GM19035 (cell line): ENCODE measurements around the gene SGTA.

Experiments used
- ATAC-seq: cut with Tn5 transposase; IDR thresholded peaks from one replicate; pipeline ENCODE4 v1.9.1; 2021; ENCODE audit not compliant: unreplicated experiment

SGTA gene

DNA sequence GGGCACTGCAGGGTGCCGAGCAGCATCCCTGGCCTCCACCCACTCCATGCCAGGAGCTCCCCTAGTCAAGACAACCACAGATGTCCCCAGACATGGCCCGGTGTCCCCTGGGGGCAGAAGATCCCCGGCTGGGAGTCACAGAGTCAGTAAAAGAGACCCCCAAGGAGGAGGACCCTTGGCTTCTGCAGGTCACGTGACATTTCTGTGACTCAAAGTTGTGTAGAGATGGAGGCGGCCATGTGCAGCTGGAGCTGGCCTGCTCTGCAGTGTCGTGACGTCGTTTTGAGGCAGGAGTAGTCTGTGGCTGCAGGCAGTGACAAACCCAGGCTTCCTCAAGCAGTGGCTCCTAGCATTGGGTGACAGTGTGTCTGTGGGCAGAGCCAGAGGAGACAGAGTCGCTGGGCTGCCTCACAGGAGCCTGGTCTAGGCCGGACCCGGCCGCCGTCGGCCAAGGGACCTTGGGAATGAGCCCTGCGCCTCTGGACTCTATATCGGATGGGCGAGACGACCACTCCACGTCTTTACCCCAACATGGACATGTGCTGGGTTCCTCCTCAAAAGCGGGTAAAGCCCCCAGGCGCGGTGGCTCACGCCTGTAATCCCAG is 54.2 kb downstream of the SGTA start:
- no peak for ATAC-seq

DNA sequence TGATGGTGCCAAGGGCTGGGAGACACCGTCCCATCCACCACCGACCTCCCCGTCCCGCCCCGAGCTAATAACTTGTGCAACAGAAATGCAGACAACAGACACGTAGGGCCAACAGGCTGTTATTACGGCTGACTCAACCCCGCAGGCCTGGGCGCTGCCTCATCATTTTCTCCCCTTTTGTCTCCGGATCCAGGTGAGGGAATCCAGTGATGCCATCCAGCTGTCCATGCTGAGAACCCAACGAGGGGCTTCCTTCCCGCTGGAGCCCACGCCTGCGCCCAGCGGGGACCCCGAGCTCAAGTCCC is 55.5 kb downstream of the SGTA start:
- no peak for ATAC-seq

- no peak for ATAC-seq
These were observed 56.0 kb downstream of the SGTA start for GRCh38 chr19:2726904-2727639.

- ATAC-seq: no peak
These were observed 56.8 kb downstream of the SGTA start for GRCh38 chr19:2726160-2726855.

DNA sequence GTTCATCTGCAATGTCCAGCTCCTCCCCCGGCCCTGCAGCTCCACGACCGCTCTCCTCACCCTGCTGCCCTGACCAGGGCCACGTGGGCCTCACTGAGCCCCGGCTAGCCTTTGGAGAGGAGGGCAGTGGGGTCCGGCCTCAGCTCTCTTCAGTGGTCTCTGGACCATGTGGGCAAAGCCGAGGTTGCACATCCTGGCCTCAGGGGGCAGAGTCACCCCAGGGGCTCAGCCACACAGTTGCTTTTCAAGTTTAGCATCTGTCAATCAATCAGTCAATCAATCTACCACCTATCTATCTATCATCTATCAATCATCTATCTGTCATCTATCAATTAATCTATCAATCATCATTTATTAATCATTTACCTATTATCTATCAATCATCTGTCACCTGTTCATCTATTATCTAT is 58.9 kb downstream of the SGTA start:
- ATAC-seq: no peak

DNA sequence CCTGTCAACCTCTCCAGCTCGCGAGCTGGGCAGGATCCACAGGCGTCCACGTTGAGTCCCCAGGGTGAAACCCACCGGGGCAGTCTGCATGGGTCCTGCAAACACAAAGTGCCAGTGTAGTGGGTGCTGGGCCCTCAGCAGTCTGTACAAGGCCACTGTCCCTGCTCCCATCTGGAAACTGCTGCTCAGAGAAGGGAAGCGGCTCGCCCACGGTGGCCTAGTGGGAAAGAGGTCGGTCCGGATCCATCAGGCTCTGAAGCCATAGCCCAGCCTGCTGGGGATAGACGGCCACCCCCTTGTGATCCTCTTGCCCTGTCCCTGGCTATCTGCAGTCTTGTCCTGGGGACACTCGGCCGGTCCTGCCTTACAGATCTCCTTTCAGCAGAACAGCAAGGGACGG is 59.3 kb downstream of the SGTA start:
- ATAC-seq: no peak

DNA sequence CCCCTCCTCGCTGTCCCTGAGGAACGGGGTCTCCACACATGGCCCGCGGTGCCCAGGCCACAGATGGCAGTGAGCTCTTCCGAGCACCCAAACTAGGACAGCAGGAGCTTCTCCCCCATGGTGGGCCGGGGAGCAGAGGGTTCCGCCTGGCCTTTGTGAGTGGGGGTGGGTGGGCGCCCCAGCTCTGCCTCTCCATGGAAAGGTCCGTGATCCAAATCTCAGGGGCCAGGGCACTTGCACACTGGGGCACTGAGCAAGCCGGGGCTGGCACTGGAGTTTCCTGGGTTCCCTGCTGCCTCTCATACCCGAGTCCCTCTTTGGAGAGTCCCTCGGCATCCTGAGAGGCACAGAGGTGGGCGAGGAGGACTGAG is 59.7 kb downstream of the SGTA start:
- ATAC-seq: no peak

DNA sequence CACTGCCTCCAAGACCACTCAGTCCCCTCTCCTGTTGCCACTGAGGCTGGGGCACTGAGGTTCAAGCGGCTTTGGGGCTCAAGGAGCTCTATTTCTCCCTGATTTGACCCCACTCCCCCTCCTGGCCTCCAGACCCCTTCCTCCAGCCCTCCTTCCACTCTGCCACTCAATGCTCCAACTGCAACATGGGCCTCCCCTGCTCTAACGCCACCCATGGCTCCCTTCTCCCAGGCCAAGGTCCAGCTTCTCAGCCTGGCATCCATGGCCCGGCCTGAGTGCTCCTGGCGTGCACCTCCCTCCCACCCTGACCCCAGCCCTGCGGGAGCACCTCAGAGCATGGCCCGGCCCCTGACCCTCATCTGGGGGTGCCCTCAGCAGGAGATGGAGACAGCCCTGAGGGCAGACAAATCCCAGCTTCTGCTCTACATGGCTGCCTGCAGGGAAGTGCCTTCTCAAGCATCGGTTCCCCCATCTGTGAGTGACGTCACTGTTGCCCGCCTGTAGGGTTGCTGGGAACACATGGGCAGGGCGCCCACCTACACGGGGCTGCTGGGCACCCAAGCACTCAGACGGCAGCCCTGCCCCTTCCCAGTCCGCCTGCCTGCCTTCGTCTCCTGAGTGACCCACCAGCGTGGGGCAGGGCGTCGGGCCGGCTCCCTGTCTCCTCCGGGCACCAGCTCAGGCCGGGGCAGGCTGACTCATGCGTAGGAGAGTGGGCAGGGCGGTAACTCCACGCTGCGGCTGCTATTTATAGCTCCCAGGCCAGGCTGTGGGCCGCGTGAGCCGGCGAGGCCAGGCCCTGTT is 60.3 kb downstream of the SGTA start:
- ATAC-seq: no peak

- no peak for ATAC-seq
These were observed 61.2 kb downstream of the SGTA start for GRCh38 chr19:2721570-2722540.

DNA sequence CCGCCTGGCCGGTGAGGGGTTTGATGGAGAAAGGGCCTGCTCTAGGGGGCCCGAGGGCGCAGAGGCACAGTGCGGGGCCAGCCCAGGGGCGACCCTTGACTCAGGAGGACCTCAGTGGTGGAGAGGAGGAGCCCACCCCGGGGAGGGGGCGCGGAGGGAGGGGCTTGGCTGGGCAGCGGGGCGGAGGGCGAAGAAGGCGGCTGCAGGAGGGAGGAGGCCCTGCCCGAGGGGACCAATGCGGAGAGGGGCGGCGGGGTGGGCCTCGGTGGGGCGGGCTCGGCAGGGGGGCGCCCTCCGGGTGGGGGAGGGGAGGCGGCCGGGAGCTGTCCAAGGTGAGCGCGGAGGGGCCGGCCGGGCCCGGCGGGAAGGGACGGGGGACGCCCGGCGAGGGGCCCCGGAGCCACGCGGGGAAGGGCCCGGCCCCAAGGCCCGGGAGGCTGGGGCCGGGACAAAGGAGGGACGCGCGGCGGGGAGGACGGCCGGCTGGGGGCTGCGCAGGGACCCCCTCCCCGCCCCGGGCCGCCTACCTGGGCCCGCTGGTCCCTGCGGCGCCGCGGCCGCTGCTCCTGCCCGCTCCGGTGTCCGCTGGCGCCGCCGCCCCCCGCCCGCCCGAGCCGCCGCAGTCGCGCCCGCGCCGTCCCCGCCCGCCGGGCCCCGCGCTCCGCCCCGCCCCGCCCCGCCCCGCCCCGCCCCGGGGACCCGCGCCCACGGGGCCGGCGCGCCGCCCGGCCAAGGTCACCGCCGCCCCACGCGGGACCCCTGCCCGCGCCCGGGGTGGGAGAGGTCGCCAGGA is 62.1 kb downstream of the SGTA start, which contains the start of gene DIRAS1:
TSS of gene DIRAS1 (minus strand) at position 596 of the 793 bp plus-strand sequence. CDS start 3,566 bp downstream, outside the sequence.
- no peak for ATAC-seq

DNA sequence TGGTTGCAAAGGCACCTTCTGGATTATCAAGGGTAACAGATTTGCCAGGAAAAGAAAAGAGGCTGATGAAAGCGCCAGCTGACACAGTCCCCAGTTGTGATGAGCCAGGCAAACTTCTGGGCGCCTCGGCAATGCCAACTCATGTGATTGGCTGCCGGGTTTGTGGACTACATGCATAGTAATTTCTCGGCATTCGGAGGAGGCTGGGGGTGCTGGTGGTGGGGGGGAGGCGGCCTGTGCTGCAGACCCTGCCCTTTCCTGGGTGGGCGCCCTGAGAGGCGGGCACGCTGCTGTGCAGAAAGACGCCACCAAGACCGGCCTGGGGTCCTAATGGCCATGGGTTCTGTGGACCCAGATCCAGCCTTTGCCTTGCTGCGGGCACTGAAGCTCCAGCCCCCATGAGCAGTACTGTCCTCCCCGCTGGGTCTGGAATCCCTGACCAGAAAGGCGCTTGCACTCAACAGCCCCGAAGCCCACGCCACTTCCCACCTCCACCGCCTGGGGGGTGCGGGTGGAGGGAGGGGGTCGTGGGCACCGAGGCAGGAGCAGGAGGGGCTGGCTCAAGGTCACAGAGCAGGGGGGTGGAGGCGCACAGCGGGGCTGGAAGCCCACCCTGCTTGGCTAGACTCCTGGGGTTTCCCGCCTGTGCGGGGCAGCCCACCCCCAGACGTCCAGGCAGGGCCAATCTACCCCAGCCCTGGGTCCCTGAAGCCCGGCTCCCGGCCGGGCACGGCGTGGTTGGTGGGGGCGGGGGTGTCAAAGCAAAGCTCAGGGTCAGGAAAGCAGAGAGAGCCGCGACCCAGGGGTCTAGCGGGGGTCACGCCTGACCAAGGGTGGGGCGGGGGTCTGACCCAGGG is 62.9 kb downstream of the SGTA start:
- no peak for ATAC-seq

GRCh38 chr19:2719232-2719735 is 63.8 kb downstream of the SGTA start:
- ATAC-seq: no peak

GRCh38 chr19:2717638-2718541 is 65.2 kb downstream of the SGTA start:
- ATAC-seq: no peak

GRCh38 chr19:2716722-2717637 is 66.1 kb downstream of the SGTA start:
- no peak for ATAC-seq

GRCh38 chr19:2716275-2716650 is 66.8 kb downstream of the SGTA start:
- no peak for ATAC-seq

DNA sequence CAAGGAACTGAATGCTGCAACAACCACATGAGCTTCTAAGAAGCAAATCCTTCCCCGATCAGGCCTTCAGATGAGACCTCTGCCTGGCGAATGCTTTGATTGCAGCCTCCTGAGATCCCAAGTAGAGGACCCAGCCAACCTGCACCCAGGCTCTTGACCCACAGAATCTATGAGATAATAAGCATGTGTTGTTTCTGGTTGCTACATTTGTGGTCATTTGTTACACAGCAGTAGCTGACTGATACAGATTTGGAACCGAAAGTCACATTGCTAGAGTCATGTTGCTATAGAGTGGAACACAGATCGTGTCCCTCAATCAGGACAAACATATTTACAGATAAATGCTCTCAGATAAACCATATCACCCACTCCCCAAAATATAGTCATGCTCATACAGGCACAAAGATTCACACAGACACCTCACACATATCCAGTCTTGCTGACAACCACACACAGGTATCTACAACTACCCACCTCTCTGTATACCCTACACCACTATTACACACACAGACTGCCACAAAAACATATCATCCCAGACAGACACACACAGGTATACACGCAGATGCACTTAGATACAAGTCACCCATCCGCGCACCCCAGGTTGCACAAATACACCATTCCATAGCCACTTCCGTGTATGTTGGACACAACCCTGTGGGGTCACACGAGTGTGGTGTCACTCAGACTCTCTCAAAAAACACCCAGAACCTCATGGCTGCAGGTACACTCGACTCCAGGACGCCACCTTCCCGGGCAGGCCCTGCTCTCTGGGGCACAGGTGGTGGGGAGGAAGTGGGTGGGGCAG is 67.4 kb downstream of the SGTA start:
- no peak for ATAC-seq
